Left cardiac atrium (tissue), 4 donors: ENCODE measurements around the gene SOD1. TPM values are rescaled to one million over a fixed set of nuclear protein-coding genes. Genes with fewer than 3 reads are reported as not detected.
A peak's percentile ranks its signal among the peaks of the same experiment; 100 is the strongest.
"Not testable (repeated sequence)": the region's sequence is repeated elsewhere in the genome, so short reads cannot be mapped to it uniquely, and the experiment has no call there.

ENCODE experiments used
- ATAC-seq, 2 donors: fragments of 200-7000 bp; cut with Tn5 transposase; one replicate each; pipeline ENCODE4 v1.9.1; 2020; ENCODE audit warnings: mild to moderate bottlenecking in 2 of 2, moderate library complexity in 2 of 2
- DNase-seq: peaks from one replicate; pipeline ENCODE4 v3.0.0-alpha.2; 2020
- intact Hi-C, 2 donors: fragments of 100-400 bp; cut with DNase I; formaldehyde crosslinking; loops; one replicate each; pipeline versions ENCODE4 v1.14.1 to v1.15.1; 2022 to 2023
- total RNA-seq, 2 donors: library from RNA; stranded (reverse); fragmentation: NEBNext Ultra II Directional; extraction: Animal tissue kit (Norgen Biotek cat#: 25700); gene quantifications; one replicate each; pipeline ENCODE4 v1.2.1, GENCODE V29; 2021
- donor health status: DM: no; HTN: yes; CAD: no.
- donor health status: DM: no; HTN: yes; CAD: no; lungs with severe emphysema.
- donor health status: DM: yes; HTN: yes; CAD: no.
- donor health status: Dilated cardiomyopathy.

SOD1 gene
- total RNA-seq, 2 donors from 2014 or later = 305 TPM

GRCh38 chr21:31651491-31651890 is 8.0 kb upstream of the SOD1 start:
- ATAC-seq, DNase-seq, intact Hi-C loops: not testable (repeated sequence)

GRCh38 chr21:31654340-31654739 is 5.2 kb upstream of the SOD1 start:
- intact Hi-C loops = no loop called here
- DNase-seq = no peak
- no peak for ATAC-seq

GRCh38 chr21:31654821-31655580 is 4.5 kb upstream of the SOD1 start:
- DNase-seq, ATAC-seq, intact Hi-C loops: not testable (repeated sequence)

GRCh38 chr21:31656199-31657095 is 3.0 kb upstream of the SOD1 start:
- no peak for DNase-seq
- intact Hi-C loops = no loop called here
- ATAC-seq = no peak

- DNase-seq = no peak
- intact Hi-C loops = no loop called here
- no peak for ATAC-seq
Observed at GRCh38 chr21:31658053-31658452, 1.4 kb upstream of the SOD1 start.

- DNase-seq (no peak), ATAC-seq (peak; percentile 9 to 10)
- intact Hi-C loops = no loop called here
Observed at GRCh38 chr21:31659286-31659535, 282 bp upstream of the SOD1 start.

GRCh38 chr21:31660259-31660565 is 719 bp downstream of the SOD1 start:
- no peak for DNase-seq
- intact Hi-C loops = no loop called here
- peak; percentile 20 to 43 for ATAC-seq

- ATAC-seq (no peak), DNase-seq (no peak)
- intact Hi-C loops = no loop called here
Observed at GRCh38 chr21:31660591-31660990, 1.1 kb downstream of the SOD1 start.

- ATAC-seq (no peak), DNase-seq (no peak)
- intact Hi-C loops = no loop called here
Observed at GRCh38 chr21:31663584-31664249, 4.2 kb downstream of the SOD1 start.

- peak in 1 of 2 donors; percentile 13 for ATAC-seq
- DNase-seq = no peak
- intact Hi-C loops = no loop called here
Observed at GRCh38 chr21:31665397-31665796, 5.9 kb downstream of the SOD1 start.

- intact Hi-C loops, DNase-seq, ATAC-seq: not testable (repeated sequence)
Observed at GRCh38 chr21:31665869-31666268, 6.4 kb downstream of the SOD1 start.

- no peak for DNase-seq
- no peak for ATAC-seq
- intact Hi-C loops = no loop called here
Observed at GRCh38 chr21:31666445-31667010, 7.0 kb downstream of the SOD1 start.

GRCh38 chr21:31667132-31667531 is 7.6 kb downstream of the SOD1 start:
- ATAC-seq (no peak), DNase-seq (no peak)
- intact Hi-C loops = no loop called here

GRCh38 chr21:31667639-31668038 is 8.1 kb downstream of the SOD1 start:
- intact Hi-C loops = no loop called here
- no peak for ATAC-seq

GRCh38 chr21:31668651-31669491 is 9.4 kb downstream of the SOD1 start:
- intact Hi-C loops = no loop called here
- no peak for DNase-seq

More at GRCh38 chr21:31667639-31668038, 8.1 kb downstream of the SOD1 start:
- DNase-seq = no peak

GRCh38 chr21:31670070-31670469 is 10.6 kb downstream of the SOD1 start:
- ATAC-seq (no peak), DNase-seq (no peak)
- intact Hi-C loops = no loop called here

More at GRCh38 chr21:31668651-31669491, 9.4 kb downstream of the SOD1 start:
- no peak for ATAC-seq

GRCh38 chr21:31671146-31671716 is 11.7 kb downstream of the SOD1 start:
- ATAC-seq = no peak
- intact Hi-C loops = no loop called here
- DNase-seq = no peak

GRCh38 chr21:31671931-31672330 is 12.4 kb downstream of the SOD1 start:
- no peak for DNase-seq
- no peak for ATAC-seq
- intact Hi-C loops = no loop called here
